NCI-H748 (cell line): Measurements from ENCODE around the gene DEFB124.
"Not testable (repeated sequence)": the region's sequence is repeated elsewhere in the genome, so short reads cannot be mapped to it uniquely, and the experiment has no call there.

ENCODE experiments used
- DNase-seq: peaks from one replicate; lab custom pipeline; 2025; ENCODE audit not compliant: unreplicated experiment; lab: John Stamatoyannopoulos, UW

Gene DEFB124

DNA sequence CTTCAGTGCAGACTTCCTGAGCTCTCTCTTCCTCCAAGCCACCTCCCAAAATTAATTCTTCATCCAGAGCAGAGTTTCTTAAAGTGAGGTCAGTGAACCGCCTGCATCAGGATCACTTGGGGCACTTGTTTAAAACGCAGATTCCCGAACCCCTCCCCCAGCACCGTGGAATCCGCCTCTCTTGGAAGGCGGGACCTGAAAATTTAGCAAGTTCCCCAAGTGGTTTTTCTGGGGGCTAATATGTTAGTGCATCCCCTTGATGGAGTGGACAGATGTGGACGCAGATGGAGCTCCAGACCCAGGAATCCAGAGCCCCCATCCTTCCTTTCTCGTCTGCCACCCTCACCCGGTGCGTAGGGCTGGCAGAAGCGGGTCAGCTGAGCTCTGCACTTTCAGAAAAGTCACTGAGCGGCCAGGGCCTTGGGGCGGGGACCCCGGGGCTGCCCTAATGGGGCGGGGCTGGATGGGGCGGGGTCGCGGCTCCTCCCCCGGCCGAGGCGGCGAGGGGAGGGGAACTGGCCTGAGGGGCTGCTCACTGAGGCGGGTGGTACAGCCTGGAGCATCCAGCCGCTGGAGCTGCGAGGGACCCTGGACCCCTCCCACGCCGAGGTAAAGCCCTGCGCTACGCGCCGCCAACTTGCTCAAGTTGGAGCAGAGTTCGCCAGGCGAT, at the start of gene DEFB124, which contains the start of gene REM1:
DEFB124 (minus strand) TSS at position 370 of the 670 bp plus-strand sequence. CDS start 2,114 bp downstream, outside the sequence.
REM1 (plus strand) TSS at position 531 of the 670 bp plus-strand sequence. CDS start 1,158 bp downstream, outside the sequence.
- DNase-seq: peak; percentile 14

DNA sequence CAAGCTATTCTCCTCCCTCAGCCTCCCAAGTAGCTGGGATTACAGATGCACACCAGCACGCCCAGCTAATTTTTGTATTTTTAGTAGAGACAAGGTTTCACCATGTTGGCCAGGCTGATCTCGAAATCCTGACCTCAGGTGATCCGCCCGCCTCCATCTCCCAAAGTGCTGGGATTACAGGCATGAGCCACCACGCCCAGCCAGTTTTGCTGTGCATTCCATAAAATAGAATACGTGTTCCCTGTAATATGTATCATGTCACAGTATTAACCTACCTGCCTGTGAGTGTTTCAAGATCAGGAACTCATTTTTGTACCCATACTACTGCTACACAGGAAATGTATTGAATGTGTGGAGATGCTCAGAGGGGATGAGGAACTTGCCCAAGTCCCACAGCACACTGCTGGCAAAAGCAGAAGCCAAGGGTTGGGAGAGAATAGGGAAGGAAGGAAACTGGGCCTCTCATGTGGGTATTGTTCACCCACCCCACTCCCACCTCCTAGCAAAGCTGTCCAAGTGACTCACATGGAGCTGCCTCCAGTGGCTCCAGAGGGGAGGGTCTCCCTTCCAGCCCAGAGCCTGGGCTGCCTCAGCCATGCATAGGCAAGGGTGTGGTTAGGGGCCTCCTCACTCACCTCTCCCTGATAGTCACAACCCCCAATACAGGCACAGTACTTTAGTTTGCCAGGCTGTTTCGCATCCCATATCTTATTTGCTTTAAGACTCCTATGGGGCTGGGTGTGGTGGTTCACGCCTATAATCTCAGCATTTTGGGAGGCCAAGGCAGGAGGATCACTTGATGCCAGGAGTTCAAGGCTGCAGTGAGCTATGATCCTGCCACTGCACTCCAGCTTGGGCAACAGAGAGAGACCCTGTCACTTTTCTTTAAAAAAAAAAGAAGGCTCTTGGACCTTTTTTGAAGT, 48.7 kb upstream of the DEFB124 start:
- DNase-seq: no peak

GRCh38 chr20:31522731-31523130, 47.8 kb upstream of the DEFB124 start:
- DNase-seq: no peak

- not testable (repeated sequence) for DNase-seq
Measured at GRCh38 chr20:31521267-31521666, 46.3 kb upstream of the DEFB124 start.

- DNase-seq: peak; percentile 31
Measured at GRCh38 chr20:31517373-31517772, 42.4 kb upstream of the DEFB124 start.

DNA sequence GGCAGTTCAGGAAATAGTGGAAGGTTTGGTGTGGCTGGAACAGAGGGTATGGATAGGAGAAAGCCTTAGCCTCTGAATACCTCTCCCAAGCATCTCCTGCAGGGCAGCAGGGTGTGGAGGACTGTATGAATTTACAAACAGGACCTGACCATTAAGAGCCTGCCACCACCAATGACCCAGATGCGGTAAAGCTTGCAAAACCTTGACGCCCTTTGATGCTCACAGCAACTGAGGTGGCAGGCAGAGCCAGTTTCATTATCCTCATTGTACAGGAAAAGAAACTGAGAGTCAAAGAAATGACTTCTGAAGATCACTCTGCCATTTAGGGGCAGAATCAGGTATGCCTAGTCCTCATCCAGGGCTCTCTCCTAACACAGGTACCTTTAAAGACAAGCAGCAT, 41.7 kb upstream of the DEFB124 start:
- DNase-seq: no peak

DNA sequence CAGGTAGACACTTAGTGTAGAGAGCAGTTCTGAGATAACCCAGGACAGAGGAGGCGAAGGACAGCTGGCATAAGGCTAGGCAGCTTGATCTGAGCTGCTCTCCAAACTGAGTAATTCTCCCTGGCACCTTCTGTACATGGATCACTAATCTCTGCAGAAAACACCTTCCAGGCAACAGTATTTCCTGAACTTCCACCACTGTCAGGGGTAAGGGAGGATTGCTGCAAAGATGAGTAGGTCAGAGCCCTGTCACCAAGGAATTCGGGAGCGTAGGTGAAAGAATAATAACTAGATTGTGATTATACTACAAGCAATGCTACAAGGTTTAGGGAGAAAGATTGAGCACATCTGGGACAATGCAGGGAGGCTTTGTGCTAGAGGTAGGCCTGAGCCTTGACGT, 41.2 kb upstream of the DEFB124 start:
- DNase-seq: no peak

DNA sequence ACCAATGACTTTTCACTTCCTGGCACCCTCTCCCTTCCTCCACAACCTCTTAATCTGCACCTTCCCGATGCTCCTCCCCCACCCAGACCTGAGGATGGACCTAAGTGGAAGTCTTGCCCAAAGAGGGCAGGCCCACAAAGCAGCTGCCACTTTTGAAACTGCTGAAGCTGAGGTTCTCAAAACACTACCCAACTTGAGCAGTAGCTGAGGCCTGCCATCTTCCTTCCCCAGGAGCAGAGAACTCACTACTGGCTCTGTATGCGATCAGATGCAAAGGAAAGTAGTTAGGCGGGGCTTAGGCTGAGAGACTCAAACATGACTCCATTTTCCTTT, 40.8 kb upstream of the DEFB124 start:
- no peak for DNase-seq

GRCh38 chr20:31515072-31515774, 40.3 kb upstream of the DEFB124 start:
- DNase-seq: no peak

DNA sequence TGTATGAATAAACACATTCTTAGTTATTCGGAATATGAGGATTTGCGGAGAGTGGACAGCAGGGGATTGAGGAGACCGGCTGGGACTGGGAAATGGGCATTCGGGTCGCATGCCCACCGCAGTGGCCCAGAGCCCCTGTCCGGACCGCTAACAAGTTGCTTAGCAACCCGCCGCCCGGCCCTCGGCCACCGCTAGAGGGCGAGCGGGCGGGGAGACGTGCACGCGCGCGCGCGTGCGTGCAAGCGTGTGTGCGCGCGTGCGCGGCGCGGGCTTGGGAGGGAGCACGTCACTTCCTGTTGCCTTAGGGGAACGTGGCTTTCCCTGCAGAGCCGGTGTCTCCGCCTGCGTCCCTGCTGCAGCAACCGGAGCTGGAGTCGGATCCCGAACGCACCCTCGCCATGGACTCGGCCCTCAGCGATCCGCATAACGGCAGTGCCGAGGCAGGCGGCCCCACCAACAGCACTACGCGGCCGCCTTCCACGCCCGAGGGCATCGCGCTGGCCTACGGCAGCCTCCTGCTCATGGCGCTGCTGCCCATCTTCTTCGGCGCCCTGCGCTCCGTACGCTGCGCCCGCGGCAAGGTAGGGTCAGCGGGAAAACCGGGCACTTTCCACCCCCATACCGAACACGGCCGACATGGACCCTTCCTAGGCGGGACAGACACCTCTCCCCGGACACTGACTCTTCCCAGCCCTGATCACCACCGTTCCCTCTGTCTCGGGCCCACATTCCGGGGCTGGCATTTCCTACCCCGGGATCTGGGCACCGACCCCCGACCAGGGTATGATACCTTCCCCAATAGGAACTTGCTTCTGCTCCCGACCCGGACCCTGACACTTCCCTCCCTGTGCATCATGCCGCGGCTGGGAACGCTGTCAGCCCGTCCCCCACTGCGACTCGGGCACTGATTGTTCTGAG, 39.5 kb upstream of the DEFB124 start, which contains the start of gene HM13:
HM13 (plus strand) TSS at position 289 of the 918 bp plus-strand sequence; CDS start at position 399, 110 bp downstream.
- DNase-seq: peak; percentile 96

- no peak for DNase-seq
Measured at GRCh38 chr20:31508517-31509244, 33.8 kb upstream of the DEFB124 start.

- no peak for DNase-seq
Measured at GRCh38 chr20:31505903-31506302, 31.0 kb upstream of the DEFB124 start.

DNA sequence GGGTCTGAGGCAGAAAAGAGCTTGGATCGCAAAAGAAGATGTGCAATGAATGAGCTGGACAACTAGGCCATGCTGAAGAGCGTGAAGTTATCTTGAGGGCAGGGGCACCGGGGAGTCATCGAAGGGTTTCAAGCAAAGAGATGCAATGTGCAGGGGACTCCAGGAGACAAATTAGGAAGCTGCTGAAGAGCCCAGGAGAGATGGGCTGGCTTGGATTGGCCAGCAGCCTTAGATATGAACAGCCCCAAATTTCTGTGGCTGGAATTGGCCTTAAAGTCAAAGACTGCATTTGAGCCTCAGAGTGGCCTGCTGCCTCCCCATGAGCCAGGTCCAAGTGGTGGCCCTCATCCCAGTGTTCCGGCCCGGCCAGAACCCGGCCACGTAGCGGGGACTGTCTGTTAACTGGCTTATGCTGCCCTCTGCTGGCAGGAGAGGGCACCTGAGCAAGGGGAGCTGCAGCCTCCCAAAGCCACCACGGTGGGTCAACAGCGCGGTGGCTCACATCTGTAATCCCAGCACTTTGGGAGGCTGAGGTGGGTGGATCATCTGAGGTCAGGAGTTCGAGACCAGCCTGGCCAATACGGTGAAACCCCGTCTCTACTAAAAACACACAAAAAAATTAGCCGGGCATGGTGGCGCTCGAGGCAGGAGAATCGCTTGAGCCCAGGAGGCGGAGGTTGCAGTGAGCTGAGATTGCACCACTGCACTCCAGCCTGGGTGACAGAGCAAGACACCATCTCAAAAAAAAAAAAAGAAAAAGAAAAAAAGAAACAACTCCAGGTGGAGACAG, 28.2 kb upstream of the DEFB124 start:
- DNase-seq: peak; percentile 68

DNA sequence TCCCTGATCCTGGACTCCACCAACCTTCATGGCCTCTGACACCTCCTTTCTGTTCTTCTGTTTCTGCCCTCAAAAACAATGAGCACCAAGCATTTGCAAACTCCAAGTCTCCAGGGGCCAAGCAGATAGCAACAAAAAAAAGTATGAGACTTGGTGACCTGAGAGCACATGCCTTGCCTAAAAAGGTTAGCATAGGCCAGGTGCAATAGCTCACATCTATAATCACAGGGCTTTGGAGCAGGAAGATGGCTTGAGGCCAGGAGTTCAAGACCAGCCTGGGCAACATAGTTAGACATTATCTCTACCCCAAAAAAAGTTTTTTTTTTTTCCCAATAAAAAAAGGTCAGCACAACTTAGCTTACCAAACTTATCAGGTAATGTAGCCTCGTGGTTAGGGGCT, 25.6 kb upstream of the DEFB124 start:
- DNase-seq: no peak

GRCh38 chr20:31497838-31498540, 23.1 kb upstream of the DEFB124 start:
- DNase-seq: peak; percentile 23

GRCh38 chr20:31496761-31497295, 21.9 kb upstream of the DEFB124 start:
- no peak for DNase-seq

GRCh38 chr20:31494131-31494530, 19.2 kb upstream of the DEFB124 start:
- DNase-seq: peak; percentile 26

- no peak for DNase-seq
Measured at GRCh38 chr20:31490752-31491151, 15.8 kb upstream of the DEFB124 start.
